Activated B cell treated with CpG ODN at 0.5 μM for 24 hours (primary cell): ENCODE measurements around the gene ZNF277. TPM values are rescaled to one million over a fixed set of nuclear protein-coding genes. Genes with fewer than 3 reads are reported as not detected.

ENCODE experiments used
- ATAC-seq: fragments of 200-7000 bp; cut with Tn5 transposase; one replicate; pipeline ENCODE4 v1.10.0; 2021; ENCODE audit warnings: low read depth, mild to moderate bottlenecking, moderate library complexity
- CTCF ChIA-PET: fragments of 350-600 bp; sonication (Branson Sonifier 250); formaldehyde crosslinking; loops from one replicate; lab custom pipeline; 2021; ENCODE audit warnings: antibody characterized with exemption; lab: Charles Lee
- POLR2A ChIA-PET: fragments of 350-600 bp; sonication (Branson Sonifier 250); formaldehyde crosslinking; loops from one replicate; lab custom pipeline; 2021; ENCODE audit warnings: antibody characterized with exemption; lab: Charles Lee
- DNase-seq: peaks from one replicate; pipeline ENCODE4 v3.0.0; 2022
- H3K27ac Mint-ChIP-seq: one replicate; pipeline ENCODE4 v1.8.0; 2020; ENCODE audit warnings: mixed read lengths
- H3K27me3 Mint-ChIP-seq: one replicate; pipeline ENCODE4 v1.8.0; 2021; ENCODE audit warnings: mixed read lengths
- H3K36me3 Mint-ChIP-seq: one replicate; pipeline ENCODE4 v1.8.0; 2021; ENCODE audit warnings: low read depth, mixed read lengths
- H3K4me1 Mint-ChIP-seq: one replicate; pipeline ENCODE4 v1.8.0; 2021; ENCODE audit warnings: mixed read lengths
- H3K4me3 Mint-ChIP-seq: one replicate; pipeline ENCODE4 v1.8.0; 2020; ENCODE audit warnings: mild to moderate bottlenecking, mixed read lengths
- H3K9me3 Mint-ChIP-seq: one replicate; pipeline ENCODE4 v1.8.0; 2020; ENCODE audit warnings: mixed read lengths
- CTCF ChIP-seq: fragments of 200-600 bp; IDR thresholded peaks from one replicate; pipeline ENCODE4 v1.8.0; 2022; ENCODE audit warnings: antibody characterized with exemption, mild to moderate bottlenecking
- intact Hi-C: fragments of 100-400 bp; cut with micrococcal nuclease; formaldehyde crosslinking; loops from one replicate; pipeline ENCODE4 v1.15.1; 2024
- total RNA-seq: library from RNA; stranded (reverse); gene quantifications from 2 replicates; pipeline ENCODE4 v1.2.3, GENCODE V29; 2022

The ZNF277 gene
- total RNA-seq, 1 donor from 2014 or later: 12.6 TPM

GRCh38 chr7:112185005-112185834 lies 21.3 kb upstream of the ZNF277 start:
- H3K27ac Mint-ChIP-seq: no peak overlapping the region
- H3K4me1 Mint-ChIP-seq: no peaks in the 10 kb centered on the region
- intact Hi-C loops: no loop called here
- H3K9me3 Mint-ChIP-seq: no peaks in the 10 kb centered on the region
- ChIA-PET POLR2A (no interaction called here), CTCF (no interaction called here)
- no peak overlapping the region for H3K4me3 Mint-ChIP-seq
- peaks cover 13% of the 10 kb centered on the region for H3K27me3 Mint-ChIP-seq
- DNase-seq: no peak
- ATAC-seq: no peak
- TF ChIP-seq CTCF: no peak
- no peaks in the 10 kb centered on the region for H3K36me3 Mint-ChIP-seq

GRCh38 chr7:112186300-112186699 lies 20.2 kb upstream of the ZNF277 start:
- ATAC-seq: no peak

GRCh38 chr7:112188257-112188656 lies 18.2 kb upstream of the ZNF277 start:
- TF ChIP-seq CTCF: no peak
- DNase-seq (no peak), ATAC-seq (no peak)
- CTCF ChIA-PET: no interaction called here
- no peaks in the 10 kb centered on the region for H3K36me3 Mint-ChIP-seq
- H3K4me1 Mint-ChIP-seq: no peaks in the 10 kb centered on the region
- intact Hi-C loops: no loop called here
- H3K27me3 Mint-ChIP-seq: peaks cover 16% of the 10 kb centered on the region
- POLR2A ChIA-PET: no interaction called here
- no peak overlapping the region for H3K27ac Mint-ChIP-seq
- H3K4me3 Mint-ChIP-seq: no peak overlapping the region
- no peaks in the 10 kb centered on the region for H3K9me3 Mint-ChIP-seq

More at GRCh38 chr7:112186300-112186699, 20.2 kb upstream of the ZNF277 start:
- intact Hi-C loops: no loop called here
- ChIA-PET CTCF (no interaction called here), POLR2A (no interaction called here)
- no peak for TF ChIP-seq CTCF
- Mint-ChIP-seq H3K4me1 (no peaks in the 10 kb centered on the region), H3K36me3 (no peaks in the 10 kb centered on the region), H3K9me3 (no peaks in the 10 kb centered on the region), H3K27me3 (peaks cover 16% of the 10 kb centered on the region), H3K27ac (no peak overlapping the region), H3K4me3 (no peak overlapping the region)
- no peak for DNase-seq

GRCh38 chr7:112189691-112190090 lies 16.8 kb upstream of the ZNF277 start:
- intact Hi-C loops: no loop called here
- no peaks in the 10 kb centered on the region for H3K9me3 Mint-ChIP-seq
- ATAC-seq (no peak), DNase-seq (no peak)
- no peak overlapping the region for H3K27ac Mint-ChIP-seq
- no peaks in the 10 kb centered on the region for H3K4me1 Mint-ChIP-seq
- H3K36me3 Mint-ChIP-seq: no peaks in the 10 kb centered on the region
- ChIA-PET CTCF (no interaction called here), POLR2A (no interaction called here)
- no peak for TF ChIP-seq CTCF
- peaks cover 16% of the 10 kb centered on the region for H3K27me3 Mint-ChIP-seq
- no peak overlapping the region for H3K4me3 Mint-ChIP-seq

GRCh38 chr7:112190120-112190519 lies 16.4 kb upstream of the ZNF277 start:
- Mint-ChIP-seq H3K27me3 (peaks cover 16% of the 10 kb centered on the region), H3K27ac (no peak overlapping the region), H3K4me3 (no peak overlapping the region), H3K36me3 (no peaks in the 10 kb centered on the region), H3K4me1 (no peaks in the 10 kb centered on the region), H3K9me3 (no peaks in the 10 kb centered on the region)
- no peak for TF ChIP-seq CTCF
- ChIA-PET CTCF (no interaction called here), POLR2A (no interaction called here)
- DNase-seq (no peak), ATAC-seq (no peak)
- intact Hi-C loops: no loop called here
